ENCODE results near the gene PCGF3.
A peak's percentile ranks its signal among the peaks of the same experiment; 100 is the strongest.

The PCGF3 gene

DNA sequence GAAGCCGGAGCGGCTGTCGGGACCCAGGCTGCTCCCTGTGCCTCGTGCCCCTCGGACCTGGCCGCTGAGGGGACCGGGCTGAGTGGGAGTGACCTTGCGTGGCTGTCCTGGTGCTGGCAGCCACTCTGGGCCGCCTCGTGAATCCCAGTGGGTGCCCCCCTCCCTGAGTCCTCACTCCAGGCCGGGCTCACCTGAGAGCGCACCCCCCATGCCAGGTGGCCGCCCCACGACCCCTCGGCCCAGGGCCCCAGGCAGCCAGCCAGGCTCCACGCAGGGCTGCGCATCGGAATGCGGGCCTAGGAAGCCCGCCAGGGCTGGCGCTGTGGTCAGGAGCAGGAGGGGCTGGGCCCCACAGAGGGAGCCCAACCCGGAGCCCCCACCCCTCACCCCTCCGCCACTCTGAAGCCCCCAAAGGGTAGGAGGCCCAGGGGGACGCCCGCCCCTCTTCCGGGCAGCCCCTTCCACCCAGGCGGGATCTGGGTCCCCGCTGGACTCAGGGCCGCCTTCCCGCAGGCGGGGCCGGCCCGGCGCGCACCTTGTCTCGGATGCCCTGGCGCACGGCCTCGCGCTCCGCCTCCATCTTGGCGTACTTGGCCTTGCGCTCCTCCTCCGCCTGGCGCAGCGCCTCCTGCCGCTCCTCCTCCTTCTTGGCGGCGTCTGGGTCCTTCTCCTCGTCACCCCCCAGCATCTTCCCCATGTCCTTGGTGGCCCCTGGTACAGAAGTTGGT, 86.4 kb downstream of the PCGF3 start:
- Histone ChIP-seq H3K4me3 (ENCODE audit: insufficient read depth, low read length, poor library complexity, severe bottlenecking) (no peak overlapping the region), H3K27me3 (ENCODE audit: low read length) (no peaks in the 10 kb centered on the region), H3K4me2 (ENCODE audit: low read depth, low read length, poor library complexity, severe bottlenecking) (peak overlapping the region; percentile 74), H3K36me3 (ENCODE audit: low read length) (no peaks in the 10 kb centered on the region), H4K20me1 (ENCODE audit: low read depth, low read length) (no peaks in the 10 kb centered on the region), H3K9me3 (ENCODE audit: insufficient read depth, low read length) (no peaks in the 10 kb centered on the region), H3K9ac (ENCODE audit: low read length) (no peak overlapping the region), H3K27ac (ENCODE audit: low read depth, low read length) (peak overlapping the region; percentile 88; the same call in 1 of the 2 replicates), H3K9me2 (replicated peaks; ENCODE audit: insufficient read depth, low read length) (no peaks in the 10 kb centered on the region), H3K79me2 (ENCODE audit: insufficient read depth, low read length) (no peaks in the 10 kb centered on the region), H2AFZ (ENCODE audit: low read depth, low read length, severe bottlenecking) (no peak overlapping the region), H3F3A (ENCODE audit: insufficient read depth) (peaks cover 29% of the 10 kb centered on the region)
- TF ChIP-seq EZH2phosphoT487 (conservative IDR thresholded peaks at IDR 0.05; ENCODE audit: low read length): no peak
- TF ChIP-seq, protein P1, sequence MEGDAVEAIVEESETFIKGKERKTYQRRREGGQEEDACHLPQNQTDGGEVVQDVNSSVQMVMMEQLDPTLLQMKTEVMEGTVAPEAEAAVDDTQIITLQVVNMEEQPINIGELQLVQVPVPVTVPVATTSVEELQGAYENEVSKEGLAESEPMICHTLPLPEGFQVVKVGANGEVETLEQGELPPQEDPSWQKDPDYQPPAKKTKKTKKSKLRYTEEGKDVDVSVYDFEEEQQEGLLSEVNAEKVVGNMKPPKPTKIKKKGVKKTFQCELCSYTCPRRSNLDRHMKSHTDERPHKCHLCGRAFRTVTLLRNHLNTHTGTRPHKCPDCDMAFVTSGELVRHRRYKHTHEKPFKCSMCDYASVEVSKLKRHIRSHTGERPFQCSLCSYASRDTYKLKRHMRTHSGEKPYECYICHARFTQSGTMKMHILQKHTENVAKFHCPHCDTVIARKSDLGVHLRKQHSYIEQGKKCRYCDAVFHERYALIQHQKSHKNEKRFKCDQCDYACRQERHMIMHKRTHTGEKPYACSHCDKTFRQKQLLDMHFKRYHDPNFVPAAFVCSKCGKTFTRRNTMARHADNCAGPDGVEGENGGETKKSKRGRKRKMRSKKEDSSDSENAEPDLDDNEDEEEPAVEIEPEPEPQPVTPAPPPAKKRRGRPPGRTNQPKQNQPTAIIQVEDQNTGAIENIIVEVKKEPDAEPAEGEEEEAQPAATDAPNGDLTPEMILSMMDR (IDR thresholded peaks at IDR 0.05; ENCODE audit: insufficient read depth, low read length, poor library complexity, severe bottlenecking): no peak

DNA sequence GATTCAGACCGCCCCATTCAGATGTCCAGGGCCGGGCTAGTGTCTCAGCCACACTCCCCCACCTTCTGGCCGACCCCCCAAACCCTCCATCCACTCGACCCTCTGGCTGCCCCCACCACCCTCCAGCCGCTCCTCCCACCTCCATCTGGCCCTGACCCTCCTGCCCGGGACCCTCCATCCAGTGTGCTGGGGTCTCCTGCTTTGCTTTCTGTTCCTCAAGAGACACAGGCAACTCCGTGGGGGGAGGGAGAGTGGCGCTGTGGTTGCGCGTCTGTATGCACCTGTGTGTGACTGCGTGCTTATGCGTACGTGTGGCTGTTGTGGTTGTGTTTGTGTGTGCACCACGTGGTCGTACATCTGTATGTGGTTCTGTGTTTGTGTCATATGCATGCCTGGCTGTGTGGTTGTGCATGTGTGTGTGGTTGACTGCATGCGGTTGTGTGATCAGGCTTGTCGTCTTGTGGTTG, 87.0 kb downstream of the PCGF3 start:
- TF ChIP-seq, protein P1 (IDR thresholded peaks at IDR 0.05; ENCODE audit: insufficient read depth, low read length, poor library complexity, severe bottlenecking): no peak
- no peak for TF ChIP-seq EZH2phosphoT487 (conservative IDR thresholded peaks at IDR 0.05; ENCODE audit: low read length)
- H3K4me2 ChIP-seq (ENCODE audit: low read depth, low read length, poor library complexity, severe bottlenecking): peak overlapping the region; percentile 74
- H3K27ac ChIP-seq (ENCODE audit: low read depth, low read length): peak overlapping the region; percentile 88
- no peaks in the 10 kb centered on the region for H3K9me3 ChIP-seq (ENCODE audit: insufficient read depth, low read length)
- peak overlapping the region; percentile 49; the same call in 1 of the 2 replicates for H3K9ac ChIP-seq (ENCODE audit: low read length)
- no peak overlapping the region for H3K4me3 ChIP-seq (ENCODE audit: insufficient read depth, low read length, poor library complexity, severe bottlenecking)
- H3K79me2 ChIP-seq (ENCODE audit: insufficient read depth, low read length): no peaks in the 10 kb centered on the region
- H3K9me2 ChIP-seq (replicated peaks; ENCODE audit: insufficient read depth, low read length): no peaks in the 10 kb centered on the region
- peaks cover 30% of the 10 kb centered on the region for H3F3A ChIP-seq (ENCODE audit: insufficient read depth)
- H2AFZ ChIP-seq (ENCODE audit: low read depth, low read length, severe bottlenecking): no peak overlapping the region
- H4K20me1 ChIP-seq (ENCODE audit: low read depth, low read length): no peaks in the 10 kb centered on the region
- no peaks in the 10 kb centered on the region for H3K27me3 ChIP-seq (ENCODE audit: low read length)
- no peaks in the 10 kb centered on the region for H3K36me3 ChIP-seq (ENCODE audit: low read length)

DNA sequence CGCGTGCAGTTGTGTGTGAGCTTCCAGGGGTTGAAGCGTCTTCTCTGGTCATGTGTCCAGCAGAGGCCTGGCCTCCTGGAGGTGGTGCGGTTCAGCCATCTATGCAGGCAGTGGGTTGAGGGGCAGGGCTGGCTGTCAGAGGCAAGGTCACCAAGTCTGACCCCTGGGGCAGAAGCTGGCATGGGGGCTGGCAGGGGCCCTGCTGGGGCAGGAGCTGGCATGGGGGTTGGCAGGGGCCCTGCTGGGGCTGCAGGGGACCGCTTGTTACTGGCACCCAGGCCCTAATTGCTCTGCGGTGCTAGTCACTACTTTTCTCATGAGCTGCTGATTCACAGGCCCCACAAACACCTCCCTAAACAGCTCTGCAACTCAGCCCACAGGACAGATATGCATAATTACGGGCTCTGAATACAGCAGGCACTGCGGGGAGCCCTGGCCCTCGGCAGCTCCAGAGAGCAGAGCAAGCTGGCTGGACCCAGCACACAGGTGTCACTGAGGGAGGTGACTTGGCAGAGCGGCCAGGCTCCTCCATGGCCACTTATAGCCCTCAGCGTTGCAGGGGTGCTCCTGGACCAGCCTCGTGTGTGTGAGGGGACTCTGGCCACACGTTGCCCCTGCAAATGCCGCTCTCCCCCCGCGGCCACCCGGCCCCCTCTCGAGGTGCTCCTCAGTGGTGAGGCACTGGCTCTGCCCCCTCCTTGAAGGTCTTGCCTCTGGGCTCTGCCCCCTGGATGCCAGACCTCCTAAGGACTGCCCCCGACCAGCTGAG, 87.6 kb downstream of the PCGF3 start:
- Histone ChIP-seq H2AFZ (ENCODE audit: low read depth, low read length, severe bottlenecking) (no peak overlapping the region), H3K9me3 (ENCODE audit: insufficient read depth, low read length) (no peaks in the 10 kb centered on the region), H3K9me2 (replicated peaks; ENCODE audit: insufficient read depth, low read length) (no peaks in the 10 kb centered on the region), H3K4me3 (ENCODE audit: insufficient read depth, low read length, poor library complexity, severe bottlenecking) (peak overlapping the region; percentile 34), H4K20me1 (ENCODE audit: low read depth, low read length) (no peaks in the 10 kb centered on the region), H3K79me2 (ENCODE audit: insufficient read depth, low read length) (no peaks in the 10 kb centered on the region), H3K9ac (ENCODE audit: low read length) (peak overlapping the region; percentile 49), H3K27me3 (ENCODE audit: low read length) (no peaks in the 10 kb centered on the region), H3K27ac (ENCODE audit: low read depth, low read length) (peak overlapping the region; percentile 88), H3K4me2 (ENCODE audit: low read depth, low read length, poor library complexity, severe bottlenecking) (peak overlapping the region; percentile 74), H3K36me3 (ENCODE audit: low read length) (no peaks in the 10 kb centered on the region), H3F3A (ENCODE audit: insufficient read depth) (peaks cover 32% of the 10 kb centered on the region)
- TF ChIP-seq EZH2phosphoT487 (conservative IDR thresholded peaks at IDR 0.05; ENCODE audit: low read length): no peak
- TF ChIP-seq, protein P1 (IDR thresholded peaks at IDR 0.05; ENCODE audit: insufficient read depth, low read length, poor library complexity, severe bottlenecking): no peak
